Right cardiac atrium (tissue), 5 donors: ENCODE data around the gene FJX1. TPM values are rescaled to one million over a fixed set of nuclear protein-coding genes. Genes with fewer than 3 reads are reported as not detected.
A peak's percentile ranks its signal among the peaks of the same experiment; 100 is the strongest.

Experiments used
- ATAC-seq, 2 donors: fragments of 200-7000 bp; cut with Tn5 transposase; one replicate each; pipeline versions ENCODE4 v1.8.0 to v1.9.1; 2020; ENCODE audit warnings: moderate library complexity in 2 of 2, mild to moderate bottlenecking in 1 of 2
- DNase-seq, 3 donors: peaks; one replicate each; pipeline ENCODE4 v3.0.0-alpha.2; 2020
- H3K27ac ChIP-seq: one replicate; pipeline ENCODE4 v1.5.1; 2013; ENCODE audit warnings: mild to moderate bottlenecking, low read length, control low read depth, moderate library complexity
- H3K27me3 ChIP-seq: one replicate; pipeline ENCODE4 v1.6.1; 2013; ENCODE audit not compliant: control insufficient read depth, insufficient read depth
- H3K4me1 ChIP-seq: one replicate; pipeline ENCODE4 v1.6.1; 2013; ENCODE audit warnings: low read length; ENCODE audit not compliant: control insufficient read depth, insufficient read depth
- H3K4me3 ChIP-seq: one replicate; pipeline ENCODE4 v1.5.1; 2013; ENCODE audit warnings: low read length, control low read depth
- H3K9me3 ChIP-seq: one replicate; pipeline ENCODE4 v1.6.1; 2013; ENCODE audit warnings: low read length; ENCODE audit not compliant: control insufficient read depth
- WGBS: extraction: QIAGEN DNeasy Blood & Tissue Kit; methylation state at CpG from one replicate; pipeline ENCODE4 v1.1.7; 2013; 5-methylcytosine and 5-hydroxymethylcytosine counted together
- intact Hi-C, 4 donors: fragments of 100-400 bp; cut with DNase I; formaldehyde crosslinking; loops; one replicate each; pipeline versions ENCODE4 v1.11.0 to v1.14.0; 2022 to 2023
- long read RNA-seq, 4 donors: library from polyadenylated mRNA; unstranded; transcript quantifications; one replicate each; pipeline ENCODE4 v2.0.0, GENCODE V29; 2020 to 2021
- polyA plus RNA-seq: library from polyadenylated mRNA; stranded (reverse); fragments of 200-250 nt; gene quantifications from one replicate; pipeline ENCODE4 v1.2.3, GENCODE V29; 2013
- total RNA-seq, 4 donors: library from RNA; stranded (reverse); fragmentation: NEBNext Ultra II Directional; extraction: Animal tissue kit (Norgen Biotek cat#: 25700); gene quantifications; one replicate each; pipeline ENCODE4 v1.2.1, GENCODE V29; 2021
- donor health status: healthy with polysubstance abuse.
- donor health status: DM: no; HTN: yes; CAD: no.
- donor health status: DM: no; HTN: no; CAD: no.
- donor health status: DM: no; HTN: yes; CAD: no; lungs with severe emphysema.
- donor health status: DM: yes; HTN: yes; CAD: no.

Gene FJX1
- total RNA-seq, result 1 to 10 TPM in 3 of 4 donors, under 1 TPM in 1; 0.91 to 5.9 (median 1.5) TPM
- polyA plus RNA-seq, result 0.95 TPM
- long read RNA-seq, donor 1, partial matches to known transcripts, result 0 of 3 reads
- long read RNA-seq, donor 1, other reads (novel, unspliced or antisense), result 0 of 3 reads
- long read RNA-seq, donor 2, partial matches to known transcripts, result 0 of 1 reads
- long read RNA-seq, donor 2, other reads (novel, unspliced or antisense), result 0 of 1 reads
- long read RNA-seq, donor 3, partial matches to known transcripts, result 0 of 4 reads
- long read RNA-seq, donor 3, other reads (novel, unspliced or antisense), result 1 of 4 reads
- long read RNA-seq, donor 4, transcript FJX1-201 (1 exons, 2,450 nt), result major isoform, 8 of 8 reads
- long read RNA-seq, donor 4, partial matches to known transcripts, result 0 of 8 reads
- long read RNA-seq, donor 4, other reads (novel, unspliced or antisense), result 0 of 8 reads

GRCh38 chr11:35617687-35618496 is at the start of gene FJX1:
Gene FJX1 (plus strand): TSS chr11:35618460. CDS start chr11:35618637, 177 bp downstream.
- intact Hi-C loops, result loop anchor here (2.0 to 10.0 kb wide), 9 partner anchors 44 to 649 kb away; partner anchors contain the start of gene TRIM44 (in 1 of the 4)
- Histone ChIP-seq H3K27me3 (no peaks in the 10 kb centered on the region), H3K4me1 (peaks cover 2% of the 10 kb centered on the region), H3K4me3 (peak within 1 kb of the TSS; percentile 79), H3K9me3 (no peaks in the 10 kb centered on the region), H3K27ac (peak within 1 kb of the TSS; percentile 54)
- whole genome bisulfite sequencing, result 1% methylated on average over 56 of the region's 57 CpGs
- peak; percentile 77 to 86 for ATAC-seq
- peak; percentile 75 to 79 (median 78) for DNase-seq

GRCh38 chr11:35571696-35572095 is 46.6 kb upstream of the FJX1 start:
- ATAC-seq, result no peak
- H3K27ac ChIP-seq, result no peak overlapping the region
- no peak for DNase-seq
- H3K27me3 ChIP-seq, result no peaks in the 10 kb centered on the region
- H3K9me3 ChIP-seq, result no peaks in the 10 kb centered on the region
- intact Hi-C loops, result no loop called here
- WGBS, result 59% methylated on average over 3 of the region's 3 CpGs
- H3K4me3 ChIP-seq, result no peak overlapping the region
- H3K4me1 ChIP-seq, result no peaks in the 10 kb centered on the region

- intact Hi-C loops, result no loop called here
- ATAC-seq, result no peak
- Histone ChIP-seq H3K4me1 (no peaks in the 10 kb centered on the region), H3K4me3 (no peak overlapping the region), H3K27me3 (no peaks in the 10 kb centered on the region), H3K27ac (no peak overlapping the region), H3K9me3 (peaks cover 2% of the 10 kb centered on the region)
- DNase-seq, result no peak
- WGBS, result 71% methylated on average over 7 of the region's 7 CpGs
Observed at GRCh38 chr11:35579557-35580396, 38.5 kb upstream of the FJX1 start.

GRCh38 chr11:35580397-35580781 is 37.9 kb upstream of the FJX1 start:
- ATAC-seq, result no peak
- Histone ChIP-seq H3K27ac (no peak overlapping the region), H3K4me1 (no peaks in the 10 kb centered on the region), H3K27me3 (no peaks in the 10 kb centered on the region), H3K9me3 (peaks cover 2% of the 10 kb centered on the region), H3K4me3 (no peak overlapping the region)
- intact Hi-C loops, result no loop called here
- no peak for DNase-seq
- 96% methylated on average over 2 of the region's 2 CpGs for WGBS

- no peak for ATAC-seq
Observed at GRCh38 chr11:35582033-35582432, 36.2 kb upstream of the FJX1 start.

GRCh38 chr11:35583126-35583525 is 35.1 kb upstream of the FJX1 start:
- H3K27ac ChIP-seq, result no peak overlapping the region
- no peak for ATAC-seq
- peaks cover 2% of the 10 kb centered on the region for H3K9me3 ChIP-seq
- no peaks in the 10 kb centered on the region for H3K27me3 ChIP-seq
- no peak for DNase-seq
- no peaks in the 10 kb centered on the region for H3K4me1 ChIP-seq
- 59% methylated on average over 1 of the region's 1 CpG for WGBS
- intact Hi-C loops, result no loop called here
- H3K4me3 ChIP-seq, result no peak overlapping the region

More at GRCh38 chr11:35582033-35582432, 36.2 kb upstream of the FJX1 start:
- Histone ChIP-seq H3K4me3 (no peak overlapping the region), H3K9me3 (peaks cover 2% of the 10 kb centered on the region), H3K4me1 (no peaks in the 10 kb centered on the region), H3K27ac (no peak overlapping the region), H3K27me3 (no peaks in the 10 kb centered on the region)
- no peak for DNase-seq
- intact Hi-C loops, result no loop called here
- WGBS, result 83% methylated on average over 1 of the region's 1 CpG

GRCh38 chr11:35583843-35584242 is 34.4 kb upstream of the FJX1 start:
- no peaks in the 10 kb centered on the region for H3K4me1 ChIP-seq
- no peaks in the 10 kb centered on the region for H3K27me3 ChIP-seq
- no peak for ATAC-seq
- no peak for DNase-seq
- H3K27ac ChIP-seq, result no peak overlapping the region
- peaks cover 2% of the 10 kb centered on the region for H3K9me3 ChIP-seq
- 92% methylated on average over 1 of the region's 1 CpG for WGBS
- H3K4me3 ChIP-seq, result no peak overlapping the region
- intact Hi-C loops, result no loop called here

GRCh38 chr11:35584321-35584720 is 33.9 kb upstream of the FJX1 start:
- Histone ChIP-seq H3K9me3 (peaks cover 2% of the 10 kb centered on the region), H3K4me3 (no peak overlapping the region), H3K4me1 (no peaks in the 10 kb centered on the region), H3K27me3 (no peaks in the 10 kb centered on the region), H3K27ac (no peak overlapping the region)
- ATAC-seq, result no peak
- DNase-seq, result no peak
- intact Hi-C loops, result no loop called here
- 89% methylated on average over 3 of the region's 3 CpGs for WGBS

GRCh38 chr11:35585416-35585815 is 32.8 kb upstream of the FJX1 start:
- 86% methylated on average over 5 of the region's 5 CpGs for WGBS
- H3K4me1 ChIP-seq, result no peaks in the 10 kb centered on the region
- intact Hi-C loops, result no loop called here
- no peak for DNase-seq
- ATAC-seq, result no peak
- H3K4me3 ChIP-seq, result no peak overlapping the region
- no peaks in the 10 kb centered on the region for H3K9me3 ChIP-seq
- no peaks in the 10 kb centered on the region for H3K27me3 ChIP-seq
- H3K27ac ChIP-seq, result no peak overlapping the region

- no peak for ATAC-seq
Observed at GRCh38 chr11:35586222-35586621, 32.0 kb upstream of the FJX1 start.

More at GRCh38 chr11:35586222-35586621, 32.0 kb upstream of the FJX1 start:
- no peaks in the 10 kb centered on the region for H3K9me3 ChIP-seq
- H3K27me3 ChIP-seq, result no peaks in the 10 kb centered on the region
- H3K4me3 ChIP-seq, result no peak overlapping the region
- no peaks in the 10 kb centered on the region for H3K4me1 ChIP-seq
- intact Hi-C loops, result no loop called here
- no peak for DNase-seq
- no peak overlapping the region for H3K27ac ChIP-seq
- 67% methylated on average over 3 of the region's 3 CpGs for WGBS
